K562 (cell line): ENCODE results near the gene PTPN13. TPM values are rescaled to one million over a fixed set of nuclear protein-coding genes. Genes with fewer than 3 reads are reported as not detected.

ENCODE experiments used
- ATAC-seq: fragments of 200-7000 bp; cut with Tn5 transposase; 3 replicates; pipeline ENCODE4 v1.9.1; 2020; ENCODE audit warnings: moderate library complexity
- Bru-seq: library from RNA; stranded (reverse); fragments of 400-500 nt; gene quantifications from one replicate; lab custom pipeline; 2021; lab: Mats Ljungman, UMichigan
- BruChase-seq, 2 experiments: library from RNA; stranded (reverse); fragments of 400-500 nt; gene quantifications; one replicate each; lab custom pipeline; 2021; lab: Mats Ljungman, UMichigan
- BruUV-seq: library from RNA; stranded (reverse); fragments of 400-500 nt; replicated peaks from 2 replicates; lab custom pipeline; 2021; lab: Mats Ljungman, UMichigan
- CTCF ChIA-PET: fragments of 300-600 bp; formaldehyde crosslinking; extraction: SDS; loops from one replicate; lab custom pipeline; 2021; ENCODE audit warnings: low intra/inter-chr PET ratio; lab: Yijun Ruan, JAX
- POLR2A ChIA-PET: fragments of 300-600, 350-650 bp; sonication (Branson Sonifier 250); formaldehyde crosslinking; extraction: SDS; loops from one replicate; lab custom pipeline; 2021; ENCODE audit warnings: antibody characterized with exemption, inconsistent platforms; lab: Yijun Ruan, JAX
- DNase-seq, 4 experiments: peaks; one replicate each; pipeline versions ENCODE4 v3.0.0 to v3.0.0-alpha.2; 2011 to 2018; ENCODE audit warnings: low spot score in 3 of 4, mixed read lengths in 3 of 4; ENCODE audit errors: extremely low read depth in 1 of 4
- FAIRE-seq: peaks from 2 replicates; lab custom pipeline; 2011; peaks lifted over from hg19 to GRCh38; lab: Jason Lieb, UNC
- H2AFZ ChIP-seq: 2 replicates; pipeline ENCODE4 v1.6.0; 2011; ENCODE audit warnings: low read depth, low read length, control low read depth, inconsistent platforms
- H3K27ac ChIP-seq: fragments of 200-600 bp; 3 replicates; pipeline ENCODE4 v1.8.0; 2011; ENCODE audit warnings: low read depth, mild to moderate bottlenecking, control low read depth, inconsistent platforms, low read length, moderate library complexity, mixed read lengths; ENCODE audit errors: extremely low read depth
- H3K27me3 ChIP-seq, 2 experiments: fragments of 300-600 bp in 1 of 2; 2 replicates in 1 of 2; 3 replicates in 1 of 2; pipeline versions ENCODE4 v1.6.0 to v1.8.0; 2011; ENCODE audit warnings: inconsistent platforms in 2 of 2, low read length in 2 of 2, mild to moderate bottlenecking in 1 of 2, mixed read lengths in 1 of 2, moderate library complexity in 1 of 2; ENCODE audit not compliant: control insufficient read depth in 2 of 2, insufficient read depth in 2 of 2
- H3K36me3 ChIP-seq: fragments of 300-600 bp; 3 replicates; pipeline ENCODE4 v1.8.0; 2011; ENCODE audit warnings: mild to moderate bottlenecking, low read length, inconsistent platforms; ENCODE audit not compliant: control insufficient read depth, insufficient read depth
- H3K4me1 ChIP-seq, 2 experiments: fragments of 200-600 bp in 1 of 2; replicated peaks in 1 of 2; 2 replicates in 1 of 2; 3 replicates in 1 of 2; pipeline versions ENCODE4 v1.5.1 to v1.8.0; 2011; ENCODE audit warnings: inconsistent platforms in 2 of 2, low read length in 2 of 2, mild to moderate bottlenecking in 1 of 2, mixed read lengths in 1 of 2, moderate library complexity in 1 of 2; ENCODE audit not compliant: control insufficient read depth in 2 of 2, insufficient read depth in 2 of 2
- H3K4me2 ChIP-seq: 2 replicates; pipeline ENCODE4 v1.6.1; 2011; ENCODE audit warnings: low read length, control low read depth, inconsistent platforms, mixed read lengths; ENCODE audit not compliant: insufficient read depth
- H3K4me3 ChIP-seq: fragments of 200-600 bp; sonication (generic), shearing (Covaris generic); 2 replicates; pipeline ENCODE4 v1.5.1; 2016; ENCODE audit warnings: control low read depth, inconsistent platforms
- H3K79me2 ChIP-seq: fragments of 200-600 bp; 3 replicates; pipeline ENCODE4 v1.8.0; 2011; ENCODE audit warnings: low read length, inconsistent platforms; ENCODE audit not compliant: control insufficient read depth, insufficient read depth
- H3K9ac ChIP-seq, 2 experiments: 2 replicates each; pipeline versions ENCODE4 v1.6.0 to v1.6.1; 2011; ENCODE audit warnings: low read depth in 2 of 2, low read length in 2 of 2, control low read depth in 1 of 2, inconsistent platforms in 1 of 2, mild to moderate bottlenecking in 1 of 2, mixed read lengths in 1 of 2; ENCODE audit not compliant: insufficient read depth in 1 of 2
- H3K9me1 ChIP-seq: one replicate; pipeline ENCODE4 v1.6.0; 2011; ENCODE audit warnings: inconsistent platforms, mild to moderate bottlenecking, low read length, moderate library complexity; ENCODE audit not compliant: control insufficient read depth, insufficient read depth
- H3K9me3 ChIP-seq: replicated peaks from 2 replicates; pipeline ENCODE4 v1.5.1; 2011; ENCODE audit warnings: low read depth, low read length, inconsistent platforms; ENCODE audit not compliant: control insufficient read depth, insufficient read depth
- H4K20me1 ChIP-seq: replicated peaks from 2 replicates; pipeline ENCODE4 v1.6.1; 2011; ENCODE audit warnings: low read length, inconsistent platforms, mixed read lengths; ENCODE audit not compliant: control insufficient read depth, insufficient read depth
- BMI1 ChIP-seq: fragments of 150-350 bp; IDR thresholded peaks from 2 replicates; pipeline ENCODE4 v1.6.1; 2014; ENCODE audit warnings: low read length
- CSDE1 ChIP-seq, 2 experiments: fragments of 450-650 bp; IDR thresholded peaks; 2 replicates each; pipeline ENCODE4 v1.6.1; 2016; ENCODE audit warnings: mild to moderate bottlenecking in 1 of 2
- E2F6 ChIP-seq, 2 experiments: IDR thresholded peaks; 2 replicates each; pipeline ENCODE4 v1.6.1; 2011; ENCODE audit warnings: borderline replicate concordance in 1 of 2, control low read depth in 1 of 2, low read depth in 1 of 2, low read length in 1 of 2, mild to moderate bottlenecking in 1 of 2, mixed read lengths in 1 of 2, moderate library complexity in 1 of 2; ENCODE audit not compliant: insufficient read depth in 1 of 2, insufficient read length in 1 of 2, poor library complexity in 1 of 2, severe bottlenecking in 1 of 2; ENCODE audit errors: extremely low read depth in 1 of 2
- GABPA ChIP-seq: fragments of 200-800 bp; sonication (Bioruptor generic); conservative IDR thresholded peaks from 2 replicates; pipeline ENCODE4 v1.6.1; 2016; ENCODE audit warnings: low read depth, missing genetic modification characterization, missing compliant biosample characterization
- MAFF ChIP-seq: IDR thresholded peaks from 2 replicates; pipeline ENCODE4 v1.6.1; 2012; ENCODE audit warnings: low read length, improper control_type of control experiment
- MXI1 ChIP-seq: IDR thresholded peaks from 2 replicates; pipeline ENCODE4 v1.6.1; 2011; ENCODE audit warnings: low read depth, mild to moderate bottlenecking, improper control_type of control experiment, low read length
- MYNN ChIP-seq, 2 experiments: sonication (generic); formaldehyde crosslinking in 1 of 2; IDR thresholded peaks; 2 replicates each; pipeline versions ENCODE4 v1.5.0 to v1.6.1; 2016 to 2020; ENCODE audit warnings: antibody characterized with exemption in 1 of 2, missing genetic modification reagents in 1 of 2
- PKNOX1 ChIP-seq: fragments of 450-650 bp; IDR thresholded peaks from 2 replicates; pipeline ENCODE4 v1.6.1; 2016
- RFX1 ChIP-seq: fragments of 450-650 bp; IDR thresholded peaks from 2 replicates; pipeline ENCODE4 v1.6.1; 2016; ENCODE audit warnings: mild to moderate bottlenecking, moderate library complexity
- ZNF280B ChIP-seq: fragments of 250-450 bp; sonication (Bioruptor Pico); IDR thresholded peaks from 2 replicates; pipeline ENCODE4 v1.5.1; 2021; ENCODE audit warnings: mild to moderate bottlenecking
- ZNF311 ChIP-seq: fragments of 250-450 bp; sonication (Bioruptor Pico); IDR thresholded peaks from 2 replicates; pipeline ENCODE4 v1.4.0; 2020; ENCODE audit warnings: mild to moderate bottlenecking, moderate library complexity
- WGBS: fragments of 100-300 bp; shearing (Covaris generic); methylation state at CpG from one replicate; pipeline ENCODE4 v1.1.6; 2016; ENCODE audit warnings: low coverage, mixed read lengths; ENCODE audit not compliant: insufficient coverage; ENCODE audit errors: missing lambda C conversion rate; 5-methylcytosine and 5-hydroxymethylcytosine counted together
- in situ Hi-C: fragments of 300-500 bp; cut with MboI; formaldehyde crosslinking; loops from 4 replicates; pipeline ENCODE4 v1.15.0; 2018; ENCODE audit warnings: inconsistent platforms, mixed read lengths
- intact Hi-C: fragments of 100-400 bp; cut with micrococcal nuclease; formaldehyde crosslinking; loops from 2 replicates; pipeline ENCODE4 v1.14.2; 2022
- long read RNA-seq, 3 experiments: library from polyadenylated mRNA in 2 of 3; library from RNA in 1 of 3; unstranded in 2 of 3; stranded (forward) in 1 of 3; transcript quantifications; one replicate each; pipeline ENCODE4 v2.0.0, GENCODE V29; 2019 to 2022
- polyA minus RNA-seq, 3 experiments: library from RNA; depleted of rRNA, polyadenylated mRNA; stranded (reverse); fragments of >200 nt; gene quantifications; 2 replicates each; pipeline ENCODE4 v1.2.3, GENCODE V29; 2011
- polyA plus RNA-seq, 8 experiments: library from polyadenylated mRNA; depleted of rRNA in 4 of 8; stranded (reverse) in 5 of 8; unstranded in 3 of 8; fragments of >200 nt; fragmentation: Nextera tagmentation in 2 of 8; fragmentation: Illumina TruSeq in 1 of 8; extraction: Ambion mirVana in 2 of 8; extraction: Trizol in 1 of 8; gene quantifications; 2 replicates each; pipeline versions ENCODE4 v1.2.1 to v1.2.3, GENCODE V29; 2011 to 2014; ENCODE audit warnings: inconsistent platforms in 1 of 8, missing spikeins in 1 of 8
- total RNA-seq, 7 experiments: library from RNA; depleted of rRNA in 6 of 7; stranded (reverse); fragments of >200 nt in 6 of 7; fragmentation: Illumina TruSeq in 2 of 7; extraction: Trizol in 2 of 7; gene quantifications; 2 replicates each; pipeline versions ENCODE4 v1.2.1 to v1.2.3, GENCODE V29; 2011 to 2021; ENCODE audit warnings: low replicate concordance in 1 of 7

The PTPN13 gene
- not detected in 2 replicates for total RNA-seq (2011; cell fraction: chromatin; rRNA removed; ENCODE audit: low replicate concordance)
- not detected in 2 replicates for total RNA-seq (2011; cell fraction: nucleolus; rRNA removed)
- total RNA-seq (2011; cell fraction: nucleoplasm; rRNA removed): not detected in 2 replicates
- total RNA-seq (2014; rRNA removed): not detected in 2 replicates
- total RNA-seq (2014; rRNA removed; fragmentation: Illumina TruSeq; extraction: Trizol): not detected in 2 replicates
- not detected in 2 replicates for total RNA-seq (2015; rRNA removed; fragmentation: Illumina TruSeq; extraction: Trizol)
- 0.16 and 0.33 TPM in 2 replicates for total RNA-seq (2021)
- not detected in 2 replicates for polyA plus RNA-seq (2011; rRNA removed)
- 0.01 TPM in 1 of 2 replicates, not detected in the other for polyA plus RNA-seq (2011; cell fraction: cytosol; rRNA removed)
- polyA plus RNA-seq (2011; cell fraction: nucleus; rRNA removed): not detected in 2 replicates
- not detected in 2 replicates for polyA plus RNA-seq (2012)
- polyA plus RNA-seq (2014; fragmentation: Illumina TruSeq; extraction: Trizol): not detected in 2 replicates
- polyA plus RNA-seq (2014; fragmentation: Nextera tagmentation; extraction: Ambion mirVana): not detected
- not detected in 2 replicates for polyA plus RNA-seq (2014; rRNA removed)
- polyA minus RNA-seq (2011; rRNA and poly(A)+ RNA removed): not detected in 2 replicates
- polyA minus RNA-seq (2011; cell fraction: cytosol; rRNA and poly(A)+ RNA removed): not detected in 2 replicates
- not detected in 2 replicates for polyA minus RNA-seq (2011; cell fraction: nucleus; rRNA and poly(A)+ RNA removed)
- Bru-seq, nascent RNA: percentile 11 among the genes with signal in this experiment
- percentile 9 among the genes with signal in this experiment for BruChase-seq, experiment 1, labeled RNA remaining after a 2-hour chase
- BruChase-seq, experiment 2, labeled RNA remaining after a 6-hour chase: percentile 10 among the genes with signal in this experiment
- long read RNA-seq, experiment 1: 0 reads
- long read RNA-seq, experiment 2: 0 reads
- long read RNA-seq, experiment 3: 0 reads

GRCh38 chr4:86593688-86594558 is at the start of gene PTPN13:
Gene PTPN13 (plus strand): TSS chr4:86594315. CDS start chr4:86635257, 40,942 bp downstream.
- CTCF ChIA-PET: interaction anchor here (0.6 kb wide), 1 partner anchor 302 kb away, joined by 3 read pairs; no protein-coding TSS in a partner anchor
- H3K4me1 ChIP-seq: peaks cover 0 to 10% of the 10 kb centered on the region in 2 experiments; a peak in 2 of 5 replicates
- TF ChIP-seq MXI1 (peak; percentile 41; the same call in 1 of the 2 replicates), MYNN (IDR thresholded peaks at IDR 0.05) (peak; percentile 97), MYNN (CRISPR knock-in tag; IDR thresholded peaks at IDR 0.05) (0 out of 2 replicates have a peak, but pooled peaks have one; percentile 31), GABPA (tag) (no peak), MAFF (no peak), RFX1 (peak; percentile 96), E2F6 (IDR thresholded peaks at IDR 0.05; ENCODE audit: borderline replicate concordance in 1 of 2, extremely low read depth in 1 of 2, insufficient read depth in 1 of 2, insufficient read length in 1 of 2, low read depth in 1 of 2, low read length in 1 of 2, poor library complexity in 1 of 2, severe bottlenecking in 1 of 2) (peak in 1 of 2 experiments; percentile 35), ZNF311 (CRISPR knock-in tag) (no peak), BMI1 (peak; percentile 74), ZNF280B (CRISPR knock-in tag) (no peak), PKNOX1 (peak; percentile 94), CSDE1 (IDR thresholded peaks at IDR 0.05) (peak in 1 of 2 experiments; percentile 84; a peak in 2 of 4 replicates)

More at GRCh38 chr4:86593688-86594558, at the start of gene PTPN13:
- 4% methylated on average over 29 of the region's 60 CpGs for WGBS
- H3K9me3 ChIP-seq: no peaks in the 10 kb centered on the region
- in situ Hi-C loops: no loop called here
- H3K27me3 ChIP-seq: peaks cover 19 to 20% of the 10 kb centered on the region in 2 experiments
- no peak within 1 kb of the TSS for H3K4me3 ChIP-seq
- ATAC-seq: peak; percentile 96
- no TSS peak for BruUV-seq
- no peak within 1 kb of the TSS for H3K27ac ChIP-seq
- intact Hi-C loops: no loop called here
- no peak within 1 kb of the TSS; the same call in 1 of the 2 replicates for H2AFZ ChIP-seq
- POLR2A ChIA-PET: no interaction called here
- peak; percentile 63 to 76 (median 68) for DNase-seq
- no peaks in the 10 kb centered on the region for H3K79me2 ChIP-seq
- H3K9me1 ChIP-seq: no peaks in the 10 kb centered on the region
- no peak for FAIRE-seq
- H3K4me2 ChIP-seq: no peak within 1 kb of the TSS
- no peaks in the 10 kb centered on the region for H3K36me3 ChIP-seq
- H4K20me1 ChIP-seq: no peaks in the 10 kb centered on the region
- H3K9ac ChIP-seq: no peak within 1 kb of the TSS
